ENCODE results near the gene RARRES1. TPM values are rescaled to one million over a fixed set of nuclear protein-coding genes. Genes with fewer than 3 reads are reported as not detected.

The RARRES1 gene
- total RNA-seq, 2 donors from 2014 or later: 3.0 to 18.4 TPM

DNA sequence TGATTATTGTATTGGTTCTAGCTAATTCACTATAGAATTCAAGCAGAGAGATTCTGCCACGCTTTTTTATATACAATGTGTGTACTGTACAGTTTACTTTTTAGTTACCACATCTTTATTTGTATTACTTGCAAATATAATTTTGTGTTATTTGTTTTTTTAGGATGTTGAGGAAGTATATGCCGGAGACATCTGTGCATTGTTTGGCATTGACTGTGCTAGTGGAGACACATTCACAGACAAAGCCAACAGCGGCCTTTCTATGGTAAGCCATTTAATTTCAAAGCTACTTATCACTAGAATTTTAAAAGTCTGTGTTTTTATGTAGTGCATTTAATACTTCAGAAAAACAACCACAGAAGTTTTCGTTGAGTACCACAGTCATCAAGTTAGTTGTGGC lies 71.5 kb downstream of the RARRES1 start:
- Histone ChIP-seq H3K27me3 (no peaks in the 10 kb centered on the region), H3K36me3 (replicated peaks in 1 of 2; ENCODE audit: insufficient read depth in 1 of 2, low read depth in 2 of 2) (peaks cover 0 to 31% of the 10 kb centered on the region in 2 donors), H3K27ac (no peak overlapping the region), H3K4me1 (no peaks in the 10 kb centered on the region), H3K9me3 (no peaks in the 10 kb centered on the region), H3K4me3 (no peak overlapping the region)
- TF ChIP-seq, protein P1, sequence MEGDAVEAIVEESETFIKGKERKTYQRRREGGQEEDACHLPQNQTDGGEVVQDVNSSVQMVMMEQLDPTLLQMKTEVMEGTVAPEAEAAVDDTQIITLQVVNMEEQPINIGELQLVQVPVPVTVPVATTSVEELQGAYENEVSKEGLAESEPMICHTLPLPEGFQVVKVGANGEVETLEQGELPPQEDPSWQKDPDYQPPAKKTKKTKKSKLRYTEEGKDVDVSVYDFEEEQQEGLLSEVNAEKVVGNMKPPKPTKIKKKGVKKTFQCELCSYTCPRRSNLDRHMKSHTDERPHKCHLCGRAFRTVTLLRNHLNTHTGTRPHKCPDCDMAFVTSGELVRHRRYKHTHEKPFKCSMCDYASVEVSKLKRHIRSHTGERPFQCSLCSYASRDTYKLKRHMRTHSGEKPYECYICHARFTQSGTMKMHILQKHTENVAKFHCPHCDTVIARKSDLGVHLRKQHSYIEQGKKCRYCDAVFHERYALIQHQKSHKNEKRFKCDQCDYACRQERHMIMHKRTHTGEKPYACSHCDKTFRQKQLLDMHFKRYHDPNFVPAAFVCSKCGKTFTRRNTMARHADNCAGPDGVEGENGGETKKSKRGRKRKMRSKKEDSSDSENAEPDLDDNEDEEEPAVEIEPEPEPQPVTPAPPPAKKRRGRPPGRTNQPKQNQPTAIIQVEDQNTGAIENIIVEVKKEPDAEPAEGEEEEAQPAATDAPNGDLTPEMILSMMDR (IDR thresholded peaks at IDR 0.05): no peak
- TF ChIP-seq POLR2A (IDR thresholded peaks at IDR 0.05): no peak
- DNase-seq: no peak
- no peak for ATAC-seq
- 88 to 90% methylated on average over 4 of the region's 4 CpGs for WGBS, 2 donors
- intact Hi-C loops (cut with DNase I): no loop called here

DNA sequence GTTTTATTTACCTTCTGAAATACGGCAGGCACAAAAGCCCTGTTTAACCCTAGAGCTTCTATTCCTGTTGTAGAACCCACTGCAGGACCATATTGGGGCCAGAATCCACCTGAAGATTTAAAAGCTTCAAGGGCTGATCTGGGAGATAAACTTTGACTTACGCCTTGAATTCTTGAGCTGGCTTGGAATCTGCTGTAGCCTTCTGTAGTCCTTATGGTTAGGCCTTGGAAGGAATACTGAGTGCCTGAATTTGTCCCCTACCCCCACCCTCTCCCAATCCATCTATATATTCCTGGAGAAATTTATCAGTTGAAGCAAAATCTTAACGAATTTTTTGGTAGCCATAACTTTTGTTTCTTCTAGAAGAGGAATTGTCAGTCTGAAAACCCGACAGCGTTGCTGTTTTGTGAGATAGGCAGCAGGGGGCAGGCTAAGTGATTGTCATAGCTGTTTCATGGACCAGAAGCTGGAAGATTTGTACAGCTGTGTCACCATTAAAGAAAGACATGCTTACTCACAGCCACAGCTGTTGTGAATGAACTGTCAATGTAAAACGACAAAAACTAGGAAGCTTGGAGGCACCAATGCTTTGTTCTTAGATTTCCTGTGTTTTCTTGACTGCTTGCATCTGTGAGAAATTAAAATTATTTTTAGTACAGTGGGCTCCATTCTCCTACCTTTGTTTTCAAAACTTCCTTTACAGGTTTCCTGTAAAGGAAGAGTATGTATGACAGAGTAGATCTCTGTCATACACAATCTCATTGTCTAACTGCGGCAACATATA lies 72.6 kb downstream of the RARRES1 start:
- peaks cover 0 to 31% of the 10 kb centered on the region in 2 donors for H3K36me3 ChIP-seq (replicated peaks in 1 of 2; ENCODE audit: insufficient read depth in 1 of 2, low read depth in 2 of 2)
- H3K4me3 ChIP-seq: no peak overlapping the region
- intact Hi-C loops (cut with DNase I): no loop called here
- no peaks in the 10 kb centered on the region for H3K4me1 ChIP-seq
- DNase-seq (peak; percentile 51 to 65 (median 54)), ATAC-seq (peak; percentile 71)
- 39 to 42% methylated on average over 7 of the region's 7 CpGs for WGBS, 2 donors
- H3K27me3 ChIP-seq: no peaks in the 10 kb centered on the region
- no peak overlapping the region for H3K27ac ChIP-seq
- H3K9me3 ChIP-seq: no peaks in the 10 kb centered on the region
- TF ChIP-seq, protein P1 (IDR thresholded peaks at IDR 0.05): peak; percentile 19 to 60 (median 54)
- TF ChIP-seq POLR2A (IDR thresholded peaks at IDR 0.05): no peak

DNA sequence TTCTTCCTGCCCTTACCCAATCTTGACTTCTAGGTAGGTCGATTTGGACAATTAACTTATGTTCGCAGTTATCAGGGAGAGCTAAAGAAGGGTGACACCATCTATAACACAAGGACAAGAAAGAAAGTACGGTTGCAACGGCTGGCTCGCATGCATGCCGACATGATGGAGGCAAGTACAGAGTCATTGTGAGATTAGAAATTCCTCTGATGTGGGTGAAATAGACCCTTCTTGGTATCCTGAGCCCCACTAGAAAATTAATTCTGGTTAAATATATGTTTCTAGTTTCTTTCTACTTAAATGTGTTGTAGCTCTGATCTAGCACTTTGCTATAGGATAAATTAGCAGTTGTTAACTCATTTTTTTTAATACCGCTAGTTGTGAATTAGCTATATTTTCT lies 73.4 kb downstream of the RARRES1 start:
- no peak for TF ChIP-seq POLR2A (IDR thresholded peaks at IDR 0.05)
- TF ChIP-seq, protein P1 (IDR thresholded peaks at IDR 0.05): no peak
- ATAC-seq (no peak), DNase-seq (no peak)
- Histone ChIP-seq H3K4me3 (no peak overlapping the region), H3K27me3 (no peaks in the 10 kb centered on the region), H3K9me3 (no peaks in the 10 kb centered on the region), H3K4me1 (no peaks in the 10 kb centered on the region), H3K36me3 (replicated peaks in 1 of 2; ENCODE audit: insufficient read depth in 1 of 2, low read depth in 2 of 2) (peaks cover 0 to 28% of the 10 kb centered on the region in 2 donors), H3K27ac (no peak overlapping the region)
- intact Hi-C loops (cut with DNase I): no loop called here
- WGBS, 2 donors: 91 to 92% methylated on average over 7 of the region's 7 CpGs

DNA sequence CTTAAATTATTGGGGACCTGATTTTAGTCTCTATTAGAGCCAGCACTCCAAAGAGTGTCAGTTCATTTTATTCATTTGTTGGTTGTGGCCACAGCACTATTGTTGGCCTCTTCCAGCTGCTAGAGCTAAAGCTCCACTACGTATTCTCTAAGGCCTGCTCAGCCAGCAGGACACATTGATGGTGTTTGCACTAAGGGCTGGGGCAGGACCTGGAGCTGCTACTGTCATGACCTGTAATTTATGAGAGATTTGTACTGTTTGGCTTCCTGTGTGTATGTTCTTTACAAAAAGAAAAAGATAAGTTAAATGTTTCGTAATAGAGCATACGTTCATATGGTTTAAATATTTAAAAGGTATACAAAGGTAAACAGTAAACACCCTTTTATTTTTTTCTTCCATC lies 79.8 kb downstream of the RARRES1 start:
- no peak overlapping the region for H3K27ac ChIP-seq
- 80 to 88% methylated on average over 3 of the region's 3 CpGs for WGBS, 2 donors
- ATAC-seq (no peak), DNase-seq (no peak)
- H3K27me3 ChIP-seq: no peaks in the 10 kb centered on the region
- intact Hi-C loops (cut with DNase I): no loop called here
- peaks cover 6 to 20% of the 10 kb centered on the region in 2 donors for H3K36me3 ChIP-seq (replicated peaks in 1 of 2; ENCODE audit: insufficient read depth in 1 of 2, low read depth in 2 of 2)
- no peak overlapping the region for H3K4me3 ChIP-seq
- no peaks in the 10 kb centered on the region for H3K9me3 ChIP-seq
- H3K4me1 ChIP-seq: no peaks in the 10 kb centered on the region
- TF ChIP-seq POLR2A (IDR thresholded peaks at IDR 0.05): no peak
- TF ChIP-seq, protein P1 (IDR thresholded peaks at IDR 0.05): no peak

DNA sequence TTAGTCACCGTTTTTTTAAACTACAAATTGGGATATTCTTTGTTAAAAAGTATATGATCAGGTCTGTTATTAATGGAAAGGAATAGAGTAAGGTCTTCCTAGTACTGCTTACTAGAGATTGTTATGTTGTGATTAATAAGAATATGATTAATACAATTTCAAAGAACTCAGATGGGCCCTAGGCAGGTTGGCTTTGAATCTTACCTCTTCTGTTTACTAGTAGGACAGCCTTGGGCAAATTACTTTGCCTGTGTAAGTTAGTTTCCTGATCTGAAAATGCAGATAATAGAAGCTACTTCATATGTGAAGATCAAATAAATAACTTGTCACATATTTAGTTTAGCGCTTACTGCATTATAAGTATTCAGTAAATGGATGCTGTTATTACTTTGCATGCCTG lies 81.1 kb downstream of the RARRES1 start:
- WGBS, 2 donors: 93 to 94% methylated on average over 2 of the region's 2 CpGs
- ATAC-seq: no peak
- Histone ChIP-seq H3K4me3 (no peak overlapping the region), H3K9me3 (no peaks in the 10 kb centered on the region), H3K27ac (no peak overlapping the region), H3K4me1 (peaks cover 5% of the 10 kb centered on the region), H3K36me3 (replicated peaks in 1 of 2; ENCODE audit: insufficient read depth in 1 of 2, low read depth in 2 of 2) (peaks cover 6 to 15% of the 10 kb centered on the region in 2 donors), H3K27me3 (no peaks in the 10 kb centered on the region)
- TF ChIP-seq, protein P1 (IDR thresholded peaks at IDR 0.05): no peak
- intact Hi-C loops (cut with DNase I): no loop called here
- no peak for DNase-seq
